IMR-90 (cell line): ENCODE measurements around the gene AREL1. TPM values are rescaled to one million over a fixed set of nuclear protein-coding genes. Genes with fewer than 3 reads are reported as not detected.

Source experiments
- ATAC-seq: fragments of 200-7000 bp; cut with Tn5 transposase; 2 replicates; pipeline ENCODE4 v1.9.1; 2020; ENCODE audit warnings: low read depth, mild to moderate bottlenecking, moderate library complexity
- BruUV-seq: library from RNA; stranded (reverse); fragments of 400-500 nt; replicated peaks from 2 replicates; lab custom pipeline; 2021; lab: Mats Ljungman, UMichigan
- CTCF ChIA-PET: fragments of 300-600 bp; formaldehyde crosslinking; extraction: SDS; loops from one replicate; lab custom pipeline; 2021; ENCODE audit warnings: antibody characterized with exemption; lab: Yijun Ruan, JAX
- POLR2A ChIA-PET: fragments of 300-600 bp; sonication (Branson Sonifier 250); formaldehyde crosslinking; loops from one replicate; lab custom pipeline; 2022; ENCODE audit warnings: antibody characterized with exemption; ENCODE audit not compliant: unreplicated experiment; lab: Charles Lee
- DNase-seq: peaks from one replicate; pipeline ENCODE4 v3.0.0; 2013
- H2AFZ ChIP-seq: replicated peaks from 2 replicates; pipeline ENCODE3; 2013; ENCODE audit warnings: low read length, mild to moderate bottlenecking; ENCODE audit not compliant: poor library complexity
- H2AK5ac ChIP-seq: 2 replicates; pipeline ENCODE4 v1.6.1; 2013; ENCODE audit warnings: low read depth, low read length, inconsistent platforms
- H2AK9ac ChIP-seq: replicated peaks from 2 replicates; pipeline ENCODE3; 2013; ENCODE audit warnings: mild to moderate bottlenecking, low read depth, low read length, moderate library complexity; ENCODE audit not compliant: poor library complexity
- H2BK120ac ChIP-seq: 2 replicates; pipeline ENCODE4 v1.6.1; 2013; ENCODE audit warnings: low read depth, low read length, inconsistent platforms
- H2BK15ac ChIP-seq: 3 replicates; pipeline ENCODE4 v1.6.1; 2013; ENCODE audit warnings: low read depth, low read length, inconsistent platforms
- H2BK20ac ChIP-seq: 2 replicates; pipeline ENCODE4 v1.6.1; 2013; ENCODE audit warnings: low read depth, mild to moderate bottlenecking, inconsistent platforms, low read length, moderate library complexity
- H2BK5ac ChIP-seq: 2 replicates; pipeline ENCODE4 v1.6.1; 2013; ENCODE audit warnings: mild to moderate bottlenecking, low read depth, low read length, inconsistent platforms; ENCODE audit not compliant: poor library complexity, severe bottlenecking
- H3K14ac ChIP-seq: replicated peaks from 2 replicates; pipeline ENCODE4 v1.6.1; 2013; ENCODE audit warnings: low read depth, low read length, inconsistent platforms
- H3K18ac ChIP-seq: 2 replicates; pipeline ENCODE4 v1.6.1; 2013; ENCODE audit warnings: low read depth, low read length, control low read depth
- H3K23ac ChIP-seq: 2 replicates; pipeline ENCODE4 v1.6.1; 2013; ENCODE audit warnings: low read depth, low read length, inconsistent platforms
- H3K27ac ChIP-seq: 2 replicates; pipeline ENCODE4 v1.5.1; 2013; ENCODE audit warnings: mild to moderate bottlenecking, control low read depth, low read length; ENCODE audit not compliant: insufficient read depth
- H3K27me3 ChIP-seq: 2 replicates; pipeline ENCODE4 v1.6.1; 2013; ENCODE audit warnings: low read length; ENCODE audit not compliant: control insufficient read depth, insufficient read depth
- H3K36me3 ChIP-seq: 2 replicates; pipeline ENCODE4 v1.6.1; 2013; ENCODE audit warnings: low read length, mixed read lengths; ENCODE audit not compliant: control insufficient read depth, insufficient read depth
- H3K4ac ChIP-seq: 2 replicates; pipeline ENCODE4 v1.6.1; 2013; ENCODE audit warnings: low read depth, low read length, inconsistent platforms
- H3K4me1 ChIP-seq: 2 replicates; pipeline ENCODE4 v1.6.1; 2013; ENCODE audit warnings: low read length, mixed read lengths; ENCODE audit not compliant: control insufficient read depth, insufficient read depth
- H3K4me2 ChIP-seq: 2 replicates; pipeline ENCODE4 v1.6.1; 2013; ENCODE audit warnings: low read depth, mild to moderate bottlenecking, control low read depth, low read length, moderate library complexity
- H3K4me3 ChIP-seq: 2 replicates; pipeline ENCODE4 v1.5.1; 2013; ENCODE audit warnings: low read depth, mild to moderate bottlenecking, control low read depth, low read length, moderate library complexity; ENCODE audit not compliant: insufficient read depth
- H3K56ac ChIP-seq: 2 replicates; pipeline ENCODE4 v1.6.1; 2013; ENCODE audit warnings: low read length, inconsistent platforms; ENCODE audit not compliant: insufficient read depth; ENCODE audit errors: extremely low read depth
- H3K79me1 ChIP-seq, 2 experiments: 2 replicates each; pipeline ENCODE4 v1.6.1; 2013; ENCODE audit warnings: low read length in 2 of 2, inconsistent platforms in 1 of 2, low read depth in 1 of 2
- H3K9ac ChIP-seq: 2 replicates; pipeline ENCODE4 v1.6.1; 2013; ENCODE audit warnings: low read depth, low read length, control low read depth
- H3K9me1 ChIP-seq: 2 replicates; pipeline ENCODE4 v1.6.1; 2013; ENCODE audit warnings: low read length, inconsistent platforms; ENCODE audit not compliant: insufficient read depth
- H3K9me3 ChIP-seq: 2 replicates; pipeline ENCODE4 v1.6.1; 2013; ENCODE audit warnings: low read length; ENCODE audit not compliant: control insufficient read depth, insufficient read depth
- H4K20me1 ChIP-seq: 2 replicates; pipeline ENCODE4 v1.6.1; 2013; ENCODE audit warnings: low read length, inconsistent platforms; ENCODE audit not compliant: insufficient read depth
- H4K5ac ChIP-seq: 2 replicates; pipeline ENCODE4 v1.6.1; 2013; ENCODE audit warnings: mild to moderate bottlenecking, low read depth, low read length, control low read depth
- H4K8ac ChIP-seq, 2 experiments: 2 replicates each; pipeline ENCODE4 v1.6.1; 2013; ENCODE audit warnings: low read depth in 2 of 2, low read length in 2 of 2, control low read depth in 1 of 2, inconsistent platforms in 1 of 2
- H4K91ac ChIP-seq: 2 replicates; pipeline ENCODE4 v1.6.1; 2013; ENCODE audit warnings: low read depth, low read length, inconsistent platforms; ENCODE audit not compliant: insufficient read depth
- BHLHE40 ChIP-seq: fragments of 150-350 bp; IDR thresholded peaks from 2 replicates; pipeline ENCODE4 v1.6.1; 2016; ENCODE audit warnings: mild to moderate bottlenecking, low read depth, low read length
- CEBPB ChIP-seq: IDR thresholded peaks from 2 replicates; pipeline ENCODE4 v1.6.1; 2012; ENCODE audit warnings: low read depth, low read length, improper control_type of control experiment
- CHD1 ChIP-seq: IDR thresholded peaks from 2 replicates; pipeline ENCODE4 v1.6.1; 2012; ENCODE audit warnings: low read depth, low read length, improper control_type of control experiment
- CTCF ChIP-seq: conservative IDR thresholded peaks from 2 replicates; pipeline ENCODE4 v1.5.1; 2012; ENCODE audit warnings: mild to moderate bottlenecking, low read depth, low read length, improper control_type of control experiment
- ELK1 ChIP-seq: fragments of 150-350 bp; IDR thresholded peaks from 2 replicates; pipeline ENCODE4 v1.6.1; 2016; ENCODE audit warnings: low read depth, mild to moderate bottlenecking, low read length, moderate library complexity, borderline replicate concordance
- FOS ChIP-seq: fragments of 150-350 bp; IDR thresholded peaks from 2 replicates; pipeline ENCODE4 v1.6.1; 2016; ENCODE audit warnings: low read depth, low read length
- MAFK ChIP-seq: IDR thresholded peaks from 2 replicates; pipeline ENCODE4 v1.6.1; 2012; ENCODE audit warnings: low read depth, low read length, improper control_type of control experiment
- MAZ ChIP-seq: IDR thresholded peaks from 2 replicates; pipeline ENCODE4 v1.6.1; 2012; ENCODE audit warnings: low read depth, mild to moderate bottlenecking, low read length, improper control_type of control experiment, moderate library complexity, borderline replicate concordance
- MXI1 ChIP-seq: IDR thresholded peaks from 2 replicates; pipeline ENCODE4 v1.6.1; 2012; ENCODE audit warnings: low read depth, mild to moderate bottlenecking, low read length, moderate library complexity, borderline replicate concordance
- NFE2L2 ChIP-seq: fragments of 150-350 bp; IDR thresholded peaks from 2 replicates; pipeline ENCODE4 v1.6.1; 2016; ENCODE audit warnings: low read depth, mild to moderate bottlenecking, low read length
- POLR2A ChIP-seq: IDR thresholded peaks from 2 replicates; pipeline ENCODE4 v1.6.1; 2012; ENCODE audit warnings: mild to moderate bottlenecking, low read depth, low read length
- RAD21 ChIP-seq: IDR thresholded peaks from 2 replicates; pipeline ENCODE4 v1.6.1; 2012; ENCODE audit warnings: low read length, improper control_type of control experiment
- RCOR1 ChIP-seq: IDR thresholded peaks from 2 replicates; pipeline ENCODE4 v1.6.1; 2012; ENCODE audit warnings: mild to moderate bottlenecking, low read length, improper control_type of control experiment; ENCODE audit not compliant: insufficient replicate concordance
- RFX5 ChIP-seq: IDR thresholded peaks from 2 replicates; pipeline ENCODE4 v1.8.0; 2012; ENCODE audit warnings: low read depth, mild to moderate bottlenecking, low read length, moderate library complexity
- SMC3 ChIP-seq: fragments of 150-350 bp; IDR thresholded peaks from 2 replicates; pipeline ENCODE4 v1.6.1; 2016; ENCODE audit warnings: low read depth, mild to moderate bottlenecking, antibody characterized with exemption, low read length, moderate library complexity
- USF2 ChIP-seq: fragments of 150-350 bp; IDR thresholded peaks from 2 replicates; pipeline ENCODE4 v1.6.1; 2017; ENCODE audit warnings: mild to moderate bottlenecking, antibody characterized with exemption, low read length, low read depth
- WGBS, 2 experiments: methylation state at CpG; one replicate each; pipeline versions ENCODE4 v1.1.5 to v1.1.7; 2013; ENCODE audit warnings: missing lambda C conversion rate in 2 of 2; ENCODE audit not compliant: insufficient read length in 1 of 2; ENCODE audit errors: extremely low coverage in 2 of 2; 5-methylcytosine and 5-hydroxymethylcytosine counted together
- dilution Hi-C: fragments of 300-500 bp; cut with HindIII; formaldehyde crosslinking; loops from one replicate; pipeline ENCODE4 v1.14.3; 2018; ENCODE audit warnings: low sequenced_read_pairs; ENCODE audit not compliant: unreplicated experiment
- in situ Hi-C: fragments of 300-500 bp; cut with MboI; formaldehyde crosslinking; loops from 3 replicates; pipeline ENCODE4 v1.14.3; 2019; ENCODE audit warnings: low sequenced_read_pairs, inconsistent platforms, mixed read lengths
- intact Hi-C: fragments of 100-400 bp; cut with micrococcal nuclease; formaldehyde crosslinking; loops from 2 replicates; pipeline ENCODE4 v1.10.0; 2022
- polyA plus RNA-seq, 3 experiments: library from polyadenylated mRNA; depleted of rRNA; stranded (reverse); fragments of >200 nt; gene quantifications; 2 replicates each; pipeline ENCODE4 v1.2.3, GENCODE V29; 2012; ENCODE audit warnings: low replicate concordance in 1 of 3
- total RNA-seq: library from RNA; depleted of rRNA; stranded (reverse); fragments of >200 nt; gene quantifications from 2 replicates; pipeline ENCODE4 v1.2.3, GENCODE V29; 2012

AREL1 gene
- total and polyA plus RNA-seq, 2 of the 4 experiments (the other 2 are of a cell fraction) = 30.0 to 39.3 TPM

GRCh38 chr14:74756326-74756725, 43.4 kb upstream of the AREL1 start:
- H3K14ac ChIP-seq = no peak overlapping the region
- H3K27ac ChIP-seq = no peak overlapping the region
- H3K9ac ChIP-seq = no peak overlapping the region
- H3K18ac ChIP-seq = no peak overlapping the region
- no TSS peak for BruUV-seq
- in situ Hi-C loops = no loop called here
- no peak overlapping the region for H3K56ac ChIP-seq
- H3K23ac ChIP-seq = no peak overlapping the region
- H3K79me1 ChIP-seq = no peaks in the 10 kb centered on the region
- no peak overlapping the region for H2AFZ ChIP-seq
- H3K36me3 ChIP-seq = no peaks in the 10 kb centered on the region
- H3K4me3 ChIP-seq = no peak overlapping the region
- no CpG with 5 or more reads among the region's 1 CpG for WGBS, 2 experiments
- peaks cover 3% of the 10 kb centered on the region; the same call in 1 of the 2 replicates for H3K9me3 ChIP-seq
- TF ChIP-seq POLR2A (no peak), NFE2L2 (no peak), BHLHE40 (no peak), MAFK (no peak), ELK1 (no peak), RCOR1 (no peak), MAZ (no peak), RFX5 (no peak), SMC3 (no peak), CEBPB (no peak), USF2 (no peak), CHD1 (no peak), CTCF (no peak), RAD21 (no peak), FOS (no peak), MXI1 (no peak)
- no peak overlapping the region for H2BK120ac ChIP-seq
- POLR2A ChIA-PET = no interaction called here
- no peaks in the 10 kb centered on the region for H3K9me1 ChIP-seq
- no peak overlapping the region for H2AK9ac ChIP-seq
- H3K27me3 ChIP-seq = no peaks in the 10 kb centered on the region
- H4K8ac ChIP-seq = no peak overlapping the region
- no peak overlapping the region for H3K4ac ChIP-seq
- no peak overlapping the region for H4K5ac ChIP-seq
- H2BK5ac ChIP-seq = no peak overlapping the region
- DNase-seq (no peak), ATAC-seq (no peak)
- no peak overlapping the region for H2BK20ac ChIP-seq
- no peaks in the 10 kb centered on the region for H4K20me1 ChIP-seq
- H2AK5ac ChIP-seq = no peak overlapping the region
- peaks cover 2% of the 10 kb centered on the region; the same call in 1 of the 2 replicates for H3K4me1 ChIP-seq
- intact Hi-C loops = no loop called here
- H2BK15ac ChIP-seq = no peak overlapping the region
- no peak overlapping the region for H3K4me2 ChIP-seq
- no peak overlapping the region for H4K91ac ChIP-seq
- CTCF ChIA-PET = no interaction called here
- dilution Hi-C loops = no loop called here
